LoVo (cell line): ENCODE results near the gene ALDOC.
"Not testable (repeated sequence)": the region's sequence is repeated elsewhere in the genome, so short reads cannot be mapped to it uniquely, and the experiment has no call there.

ENCODE experiments used
- DNase-seq: peaks from one replicate; pipeline ENCODE4 v3.0.0-alpha.2; 2016; ENCODE audit warnings: low spot score

The ALDOC gene

GRCh38 chr17:28576758-28577465 is at the start of gene ALDOC:
ALDOC (minus strand) TSS chr17:28576895; CDS start chr17:28575532, 1,363 bp downstream.
- peak; percentile 85 for DNase-seq

GRCh38 chr17:28624148-28624547 is 47.5 kb upstream of the ALDOC start:
- no peak for DNase-seq

GRCh38 chr17:28623696-28624095 is 47.0 kb upstream of the ALDOC start:
- no peak for DNase-seq

GRCh38 chr17:28622186-28622585 is 45.5 kb upstream of the ALDOC start:
- DNase-seq = no peak

- no peak for DNase-seq
Measured at GRCh38 chr17:28620010-28620409, 43.3 kb upstream of the ALDOC start.

- DNase-seq = no peak
Measured at GRCh38 chr17:28618464-28618863, 41.8 kb upstream of the ALDOC start.

GRCh38 chr17:28616281-28616680 is 39.6 kb upstream of the ALDOC start:
- DNase-seq = no peak

GRCh38 chr17:28615260-28615940 is 38.7 kb upstream of the ALDOC start:
- DNase-seq = no peak

- DNase-seq = no peak
Measured at GRCh38 chr17:28613931-28614381, 37.3 kb upstream of the ALDOC start, which contains the start of gene RSKR. RSKR (minus strand) TSS chr17:28614185; CDS start chr17:28614161, 24 bp downstream.

GRCh38 chr17:28612936-28613872 is 36.5 kb upstream of the ALDOC start:
- DNase-seq = no peak

GRCh38 chr17:28612531-28612930 is 35.8 kb upstream of the ALDOC start:
- DNase-seq = no peak

GRCh38 chr17:28610376-28610775 is 33.7 kb upstream of the ALDOC start:
- DNase-seq = no peak

GRCh38 chr17:28604031-28604430 is 27.3 kb upstream of the ALDOC start:
- not testable (repeated sequence) for DNase-seq

- peak; percentile 76 for DNase-seq
Measured at GRCh38 chr17:28599311-28600184, 22.9 kb upstream of the ALDOC start.

GRCh38 chr17:28598799-28599310 is 22.2 kb upstream of the ALDOC start, which contains the start of gene SPAG5:
SPAG5 (minus strand) TSS chr17:28599025; CDS start chr17:28598946, 79 bp downstream.
- DNase-seq = peak; percentile 95

GRCh38 chr17:28598389-28598788 is 21.7 kb upstream of the ALDOC start:
- no peak for DNase-seq

- DNase-seq = no peak
Measured at GRCh38 chr17:28597606-28598383, 21.1 kb upstream of the ALDOC start.

- no peak for DNase-seq
Measured at GRCh38 chr17:28592260-28592659, 15.6 kb upstream of the ALDOC start.

- no peak for DNase-seq
Measured at GRCh38 chr17:28585851-28586250, 9.2 kb upstream of the ALDOC start.

GRCh38 chr17:28584434-28584833 is 7.7 kb upstream of the ALDOC start:
- DNase-seq = no peak
